Measurements from ENCODE around the gene VAMP8. TPM values are rescaled to one million over a fixed set of nuclear protein-coding genes. Genes with fewer than 3 reads are reported as not detected.

The VAMP8 gene
- polyA plus RNA-seq, 2 of the 4 experiments (the other 2 are of a cell fraction) = 18.5 to 41.1 TPM

- TF ChIP-seq SMC3 (IDR thresholded peaks at IDR 0.05) = peak; percentile 71
- 0 out of 2 replicates have a peak, but pooled peaks have one; percentile 36 for TF ChIP-seq NPAS2 (CRISPR knock-in tag; IDR thresholded peaks at IDR 0.05; ENCODE audit: borderline replicate concordance)
- TF ChIP-seq CHD2 (IDR thresholded peaks at IDR 0.05; ENCODE audit: low read length, partially characterized antibody) = peak; percentile 24
- no peak for TF ChIP-seq FOSL2 (IDR thresholded peaks at IDR 0.05)
- peak; percentile 27; the same call in 1 of the 2 replicates for TF ChIP-seq FOSL2 (CRISPR knock-in tag; IDR thresholded peaks at IDR 0.05)
Measured at GRCh38 chr2:85538507-85539360, 38.7 kb upstream of the VAMP8 start, which contains the start of gene MAT2A (continued).

- 2% methylated on average over 33 of the region's 67 CpGs for WGBS (ENCODE audit: missing lambda C conversion rate)
- no peaks in the 10 kb centered on the region for H3K9me3 ChIP-seq
- peak; percentile 40 to 83 for DNase-seq (ENCODE audit: low read depth in 1 of 2, low spot score in 1 of 2)
- peak overlapping the region; percentile 98 for H3K4me3 ChIP-seq
- ChIA-PET CTCF (interaction anchor here (0.7 to 35.5 kb wide), 19 partner anchors 13 to 185 kb away, joined by 3 to 1185 read pairs (median 5); partner anchors contain the start of genes CAPG, ELMOD3, RETSAT and SH2D6), POLR2A (interaction anchor here (0.5 to 8.8 kb wide), 34 partner anchors 8 to 185 kb away, joined by 3 to 261 read pairs (median 10); partner anchors contain the start of genes C2orf68, ELMOD3, GGCX and RETSAT)
- peak; percentile 14 to 52 for ATAC-seq
- H3K4me2 ChIP-seq = peak overlapping the region; percentile 92
- H3K27ac ChIP-seq = peak overlapping the region; percentile 98 to 100
- no peak for FAIRE-seq
- H3K4me1 ChIP-seq = peaks cover 54% of the 10 kb centered on the region
- no peak for TF ChIP-seq HES2 (IDR thresholded peaks at IDR 0.05)
- TF ChIP-seq, protein P1, sequence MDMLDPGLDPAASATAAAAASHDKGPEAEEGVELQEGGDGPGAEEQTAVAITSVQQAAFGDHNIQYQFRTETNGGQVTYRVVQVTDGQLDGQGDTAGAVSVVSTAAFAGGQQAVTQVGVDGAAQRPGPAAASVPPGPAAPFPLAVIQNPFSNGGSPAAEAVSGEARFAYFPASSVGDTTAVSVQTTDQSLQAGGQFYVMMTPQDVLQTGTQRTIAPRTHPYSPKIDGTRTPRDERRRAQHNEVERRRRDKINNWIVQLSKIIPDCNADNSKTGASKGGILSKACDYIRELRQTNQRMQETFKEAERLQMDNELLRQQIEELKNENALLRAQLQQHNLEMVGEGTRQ (IDR thresholded peaks at IDR 0.05) = peak; percentile 70
- TF ChIP-seq EHMT2 (IDR thresholded peaks at IDR 0.05; ENCODE audit: low read depth) = no peak; the same call in 1 of the 2 replicates
- TF ChIP-seq JUNB (IDR thresholded peaks at IDR 0.05) = no peak
- TF ChIP-seq RNF2 (IDR thresholded peaks at IDR 0.05; ENCODE audit: borderline replicate concordance, low read depth) = no peak
- TF ChIP-seq FOSL2 (IDR thresholded peaks at IDR 0.05) = no peak
- no peak for TF ChIP-seq FOSL2 (CRISPR knock-in tag; IDR thresholded peaks at IDR 0.05)
- 0 out of 2 replicates have a peak, but pooled peaks have one; percentile 18 for TF ChIP-seq NPAS2 (CRISPR knock-in tag; IDR thresholded peaks at IDR 0.05; ENCODE audit: borderline replicate concordance)
- no peak for TF ChIP-seq ELK1 (IDR thresholded peaks at IDR 0.05; ENCODE audit: low read depth, low read length)
- no peak; a peak in 1 of 5 replicates for TF ChIP-seq RAD21 (conservative IDR thresholded peaks at IDR 0.05 in 1 of 2, IDR thresholded peaks at IDR 0.05 in 1 of 2)
- TF ChIP-seq, protein P2, sequence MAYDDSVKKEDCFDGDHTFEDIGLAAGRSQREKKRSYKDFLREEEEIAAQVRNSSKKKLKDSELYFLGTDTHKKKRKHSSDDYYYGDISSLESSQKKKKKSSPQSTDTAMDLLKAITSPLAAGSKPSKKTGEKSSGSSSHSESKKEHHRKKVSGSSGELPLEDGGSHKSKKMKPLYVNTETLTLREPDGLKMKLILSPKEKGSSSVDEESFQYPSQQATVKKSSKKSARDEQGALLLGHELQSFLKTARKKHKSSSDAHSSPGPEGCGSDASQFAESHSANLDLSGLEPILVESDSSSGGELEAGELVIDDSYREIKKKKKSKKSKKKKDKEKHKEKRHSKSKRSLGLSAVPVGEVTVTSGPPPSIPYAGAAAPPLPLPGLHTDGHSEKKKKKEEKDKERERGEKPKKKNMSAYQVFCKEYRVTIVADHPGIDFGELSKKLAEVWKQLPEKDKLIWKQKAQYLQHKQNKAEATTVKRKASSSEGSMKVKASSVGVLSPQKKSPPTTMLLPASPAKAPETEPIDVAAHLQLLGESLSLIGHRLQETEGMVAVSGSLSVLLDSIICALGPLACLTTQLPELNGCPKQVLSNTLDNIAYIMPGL (CRISPR knock-in tag; IDR thresholded peaks at IDR 0.05; ENCODE audit: borderline replicate concordance) = peak; percentile 50; the same call in 1 of the 2 replicates
- no peak for TF ChIP-seq ZFP36 (IDR thresholded peaks at IDR 0.05; ENCODE audit: borderline replicate concordance, partially characterized antibody)
- 0 out of 2 replicates have a peak, but pooled peaks have one; percentile 14 for TF ChIP-seq FOXS1 (CRISPR knock-in tag; IDR thresholded peaks at IDR 0.05)
- TF ChIP-seq ZC3H11A (IDR thresholded peaks at IDR 0.05) = no peak
- no peak for TF ChIP-seq CHD2 (IDR thresholded peaks at IDR 0.05; ENCODE audit: low read length, partially characterized antibody)
- TF ChIP-seq GATA3 (IDR thresholded peaks at IDR 0.05; ENCODE audit: borderline replicate concordance) = peak; percentile 36; the same call in 1 of the 2 replicates
- TF ChIP-seq SMC3 (IDR thresholded peaks at IDR 0.05) = no peak; the same call in 2 of the 3 replicates
- peak; percentile 86 for TF ChIP-seq TFCP2L1 (CRISPR knock-in tag; IDR thresholded peaks at IDR 0.05)
- peak; percentile 76; the same call in 1 of the 2 replicates for TF ChIP-seq HOXB5 (CRISPR knock-in tag; IDR thresholded peaks at IDR 0.05)
- TF ChIP-seq HDAC2 (IDR thresholded peaks at IDR 0.05) = peak; percentile 56; the same call in 1 of the 2 replicates
- no peak for TF ChIP-seq NFE2L2 (conservative IDR thresholded peaks at IDR 0.05; ENCODE audit: low read length)
- TF ChIP-seq, protein P3, sequence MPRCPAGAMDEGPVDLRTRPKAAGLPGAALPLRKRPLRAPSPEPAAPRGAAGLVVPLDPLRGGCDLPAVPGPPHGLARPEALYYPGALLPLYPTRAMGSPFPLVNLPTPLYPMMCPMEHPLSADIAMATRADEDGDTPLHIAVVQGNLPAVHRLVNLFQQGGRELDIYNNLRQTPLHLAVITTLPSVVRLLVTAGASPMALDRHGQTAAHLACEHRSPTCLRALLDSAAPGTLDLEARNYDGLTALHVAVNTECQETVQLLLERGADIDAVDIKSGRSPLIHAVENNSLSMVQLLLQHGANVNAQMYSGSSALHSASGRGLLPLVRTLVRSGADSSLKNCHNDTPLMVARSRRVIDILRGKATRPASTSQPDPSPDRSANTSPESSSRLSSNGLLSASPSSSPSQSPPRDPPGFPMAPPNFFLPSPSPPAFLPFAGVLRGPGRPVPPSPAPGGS (IDR thresholded peaks at IDR 0.05) = peak; percentile 92
- TF ChIP-seq HOXB13 (CRISPR knock-in tag; IDR thresholded peaks at IDR 0.05; ENCODE audit: low read depth) = 0 out of 2 replicates have a peak, but pooled peaks have one; percentile 19
- TF ChIP-seq FOSB (CRISPR knock-in tag; IDR thresholded peaks at IDR 0.05) = peak; percentile 65; the same call in 1 of the 2 replicates
- no peak for TF ChIP-seq BHLHE40 (IDR thresholded peaks at IDR 0.05; ENCODE audit: low read depth, low read length)
- no peak for TF ChIP-seq CBX2 (IDR thresholded peaks at IDR 0.05; ENCODE audit: borderline replicate concordance, low read depth)
- TF ChIP-seq, protein P4, sequence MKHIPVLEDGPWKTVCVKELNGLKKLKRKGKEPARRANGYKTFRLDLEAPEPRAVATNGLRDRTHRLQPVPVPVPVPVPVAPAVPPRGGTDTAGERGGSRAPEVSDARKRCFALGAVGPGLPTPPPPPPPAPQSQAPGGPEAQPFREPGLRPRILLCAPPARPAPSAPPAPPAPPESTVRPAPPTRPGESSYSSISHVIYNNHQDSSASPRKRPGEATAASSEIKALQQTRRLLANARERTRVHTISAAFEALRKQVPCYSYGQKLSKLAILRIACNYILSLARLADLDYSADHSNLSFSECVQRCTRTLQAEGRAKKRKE (CRISPR knock-in tag; IDR thresholded peaks at IDR 0.05; ENCODE audit: low read depth) = no peak; the same call in 1 of the 2 replicates
Measured at GRCh38 chr2:85539361-85540132, 37.8 kb upstream of the VAMP8 start.

Data from A549 (cell line).